Loucy (cell line): ENCODE data around the gene RFT1.

ENCODE experiments used
- H2AFZ ChIP-seq: fragments of 200-600 bp; sonication (generic); 2 replicates; pipeline ENCODE4 v1.6.0; 2016; ENCODE audit warnings: antibody characterized with exemption, mild to moderate bottlenecking, low read length, moderate library complexity
- H3F3A ChIP-seq: fragments of 200-600 bp; 2 replicates; pipeline ENCODE4 v1.6.0; 2016; ENCODE audit warnings: antibody characterized with exemption, low read depth, mild to moderate bottlenecking
- H3K27me3 ChIP-seq: fragments of 200-600 bp; sonication (generic); 2 replicates; pipeline ENCODE4 v1.6.1; 2014; ENCODE audit warnings: low read length, mild to moderate bottlenecking; ENCODE audit not compliant: insufficient read depth, poor library complexity, severe bottlenecking
- H3K36me3 ChIP-seq: fragments of 200-600 bp; sonication (generic); 2 replicates; pipeline ENCODE4 v1.6.1; 2016; ENCODE audit warnings: low read length; ENCODE audit not compliant: insufficient read depth
- H3K4me1 ChIP-seq: fragments of 200-600 bp; sonication (generic); 2 replicates; pipeline ENCODE4 v1.5.1; 2014; ENCODE audit warnings: low read length, mild to moderate bottlenecking; ENCODE audit not compliant: insufficient read depth, poor library complexity, severe bottlenecking
- H3K4me2 ChIP-seq: fragments of 200-600 bp; sonication (generic); 2 replicates; pipeline ENCODE4 v1.6.0; 2014; ENCODE audit warnings: antibody characterized with exemption, low read length, low read depth, mild to moderate bottlenecking; ENCODE audit not compliant: poor library complexity, severe bottlenecking
- H3K4me3 ChIP-seq: fragments of 200-600 bp; sonication (generic); 2 replicates; pipeline ENCODE4 v1.5.1; 2014; ENCODE audit warnings: low read length, mild to moderate bottlenecking, mixed read lengths; ENCODE audit not compliant: poor library complexity, severe bottlenecking
- H3K79me2 ChIP-seq: fragments of 200-600 bp; sonication (generic); 2 replicates; pipeline ENCODE4 v1.6.1; 2014; ENCODE audit warnings: low read length; ENCODE audit not compliant: insufficient read depth
- H3K9ac ChIP-seq: fragments of 200-600 bp; sonication (generic); 2 replicates; pipeline ENCODE4 v1.6.0; 2014; ENCODE audit warnings: mild to moderate bottlenecking, low read depth, low read length, moderate library complexity; ENCODE audit not compliant: poor library complexity, severe bottlenecking
- H3K9me2 ChIP-seq: fragments of 200-600 bp; sonication (generic); replicated peaks from 2 replicates; pipeline ENCODE4 v1.6.1; 2016; ENCODE audit warnings: low read depth, low read length, mixed read lengths
- H3K9me3 ChIP-seq: fragments of 200-600 bp; sonication (generic); 2 replicates; pipeline ENCODE4 v1.6.1; 2014; ENCODE audit warnings: mild to moderate bottlenecking, antibody characterized with exemption, low read length, low read depth; ENCODE audit not compliant: insufficient read depth
- H4K20me1 ChIP-seq: fragments of 200-600 bp; sonication (generic); 2 replicates; pipeline ENCODE4 v1.6.0; 2014; ENCODE audit warnings: antibody characterized with exemption, low read length, mild to moderate bottlenecking; ENCODE audit not compliant: insufficient read depth, poor library complexity, severe bottlenecking
- EZH2phosphoT487 ChIP-seq: fragments of 200-600 bp; IDR thresholded peaks from 2 replicates; pipeline ENCODE4 v1.6.1; 2018; ENCODE audit warnings: antibody characterized with exemption, mild to moderate bottlenecking, moderate library complexity, borderline replicate concordance
- TF ChIP-seq, protein P1 (sequence below): fragments of 200-600 bp; sonication (generic); conservative IDR thresholded peaks from 2 replicates; pipeline ENCODE4 v1.5.1; 2014; ENCODE audit warnings: mild to moderate bottlenecking, antibody characterized with exemption, low read length

The RFT1 gene

DNA sequence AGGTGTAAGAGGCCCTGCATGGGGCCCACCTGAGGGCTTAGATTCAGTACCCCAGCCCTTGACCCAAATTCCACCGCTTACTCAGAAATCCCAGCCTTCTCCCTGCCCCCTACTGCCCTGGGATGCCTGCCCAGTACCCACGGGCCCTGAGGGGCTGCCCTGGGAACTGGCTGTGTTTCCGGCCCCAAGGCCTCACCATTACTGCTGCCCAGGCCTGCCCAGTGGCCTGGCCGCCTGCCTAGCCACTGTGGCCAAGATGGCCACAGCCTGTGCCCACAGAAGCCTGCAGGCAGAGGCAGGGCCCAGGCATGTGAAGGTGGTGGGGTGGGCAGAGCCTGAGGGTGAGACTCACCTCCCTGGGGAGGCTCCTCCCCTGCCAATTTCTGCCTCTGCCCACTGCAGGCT lies 24.6 kb upstream of the RFT1 start:
- no peaks in the 10 kb centered on the region for H3K9me3 ChIP-seq
- TF ChIP-seq, protein P1, sequence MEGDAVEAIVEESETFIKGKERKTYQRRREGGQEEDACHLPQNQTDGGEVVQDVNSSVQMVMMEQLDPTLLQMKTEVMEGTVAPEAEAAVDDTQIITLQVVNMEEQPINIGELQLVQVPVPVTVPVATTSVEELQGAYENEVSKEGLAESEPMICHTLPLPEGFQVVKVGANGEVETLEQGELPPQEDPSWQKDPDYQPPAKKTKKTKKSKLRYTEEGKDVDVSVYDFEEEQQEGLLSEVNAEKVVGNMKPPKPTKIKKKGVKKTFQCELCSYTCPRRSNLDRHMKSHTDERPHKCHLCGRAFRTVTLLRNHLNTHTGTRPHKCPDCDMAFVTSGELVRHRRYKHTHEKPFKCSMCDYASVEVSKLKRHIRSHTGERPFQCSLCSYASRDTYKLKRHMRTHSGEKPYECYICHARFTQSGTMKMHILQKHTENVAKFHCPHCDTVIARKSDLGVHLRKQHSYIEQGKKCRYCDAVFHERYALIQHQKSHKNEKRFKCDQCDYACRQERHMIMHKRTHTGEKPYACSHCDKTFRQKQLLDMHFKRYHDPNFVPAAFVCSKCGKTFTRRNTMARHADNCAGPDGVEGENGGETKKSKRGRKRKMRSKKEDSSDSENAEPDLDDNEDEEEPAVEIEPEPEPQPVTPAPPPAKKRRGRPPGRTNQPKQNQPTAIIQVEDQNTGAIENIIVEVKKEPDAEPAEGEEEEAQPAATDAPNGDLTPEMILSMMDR, result no peak
- no peak for TF ChIP-seq EZH2phosphoT487
- no peaks in the 10 kb centered on the region for H3K9me2 ChIP-seq
- no peaks in the 10 kb centered on the region for H4K20me1 ChIP-seq
- no peak overlapping the region for H3K4me2 ChIP-seq
- H3K4me3 ChIP-seq, result no peak overlapping the region
- H3K79me2 ChIP-seq, result no peaks in the 10 kb centered on the region
- no peaks in the 10 kb centered on the region for H3K4me1 ChIP-seq
- H2AFZ ChIP-seq, result no peak overlapping the region
- no peaks in the 10 kb centered on the region for H3K27me3 ChIP-seq
- H3K36me3 ChIP-seq, result no peaks in the 10 kb centered on the region
- no peak overlapping the region for H3K9ac ChIP-seq
- H3F3A ChIP-seq, result no peaks in the 10 kb centered on the region

DNA sequence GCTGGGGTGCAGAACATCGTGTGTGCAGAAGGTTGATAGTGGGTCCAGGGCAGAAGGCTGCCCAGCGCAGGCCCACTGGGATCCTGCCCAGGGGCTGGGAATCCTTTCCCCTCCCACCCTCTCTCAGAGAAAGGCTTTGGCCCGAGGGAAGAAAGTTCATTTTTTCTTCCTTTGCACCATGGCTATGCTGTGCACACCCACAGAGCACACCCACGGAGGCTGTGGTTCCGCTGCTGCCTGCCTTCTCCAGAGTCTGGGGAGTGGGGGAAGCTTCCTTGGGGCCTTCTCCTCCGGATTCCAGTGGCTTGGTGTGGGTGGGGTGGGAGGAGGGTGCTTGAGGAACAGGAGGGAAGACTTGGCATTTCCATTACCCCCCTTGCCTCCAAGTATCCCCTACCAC lies 23.7 kb upstream of the RFT1 start:
- Histone ChIP-seq H3K4me3 (no peak overlapping the region), H3K4me1 (no peaks in the 10 kb centered on the region), H3K9ac (no peak overlapping the region), H3K4me2 (no peak overlapping the region), H3K36me3 (no peaks in the 10 kb centered on the region), H3K79me2 (no peaks in the 10 kb centered on the region), H3K9me2 (no peaks in the 10 kb centered on the region), H3K9me3 (no peaks in the 10 kb centered on the region), H3K27me3 (no peaks in the 10 kb centered on the region), H3F3A (no peaks in the 10 kb centered on the region), H2AFZ (no peak overlapping the region), H4K20me1 (no peaks in the 10 kb centered on the region)
- TF ChIP-seq, protein P1, result no peak
- TF ChIP-seq EZH2phosphoT487, result no peak

DNA sequence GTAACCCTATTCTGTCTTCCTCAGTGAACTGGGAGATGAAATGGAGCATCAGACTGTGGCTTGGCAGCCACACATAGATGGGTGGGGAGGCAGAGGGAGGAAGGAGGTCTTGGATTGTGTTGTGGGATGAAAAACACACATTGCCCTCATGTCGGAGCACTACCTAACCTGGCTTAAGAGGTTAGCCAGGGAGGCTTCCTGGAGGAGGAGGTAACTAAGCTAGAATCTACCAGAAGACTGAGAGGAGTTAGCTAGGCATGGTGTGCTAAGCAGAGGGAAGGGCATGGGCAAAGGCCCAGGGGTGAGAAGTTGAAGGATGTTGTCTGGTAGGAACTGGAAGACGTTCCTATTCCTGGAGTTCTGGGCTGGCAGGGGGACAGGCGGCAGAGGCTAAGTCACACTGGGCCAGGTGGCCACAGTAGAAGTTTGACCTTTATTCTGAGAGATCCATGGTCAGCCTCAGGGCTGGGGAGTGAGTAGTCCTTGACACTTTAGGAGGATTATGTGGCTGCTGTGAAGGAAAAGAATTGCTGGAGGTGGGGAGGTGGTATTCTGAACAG lies 23.1 kb upstream of the RFT1 start:
- H3K79me2 ChIP-seq, result no peaks in the 10 kb centered on the region
- H3K9me2 ChIP-seq, result no peaks in the 10 kb centered on the region
- H3F3A ChIP-seq, result no peaks in the 10 kb centered on the region
- H3K9me3 ChIP-seq, result no peaks in the 10 kb centered on the region
- no peaks in the 10 kb centered on the region for H3K36me3 ChIP-seq
- no peak overlapping the region for H3K4me3 ChIP-seq
- no peak overlapping the region for H3K9ac ChIP-seq
- no peak for TF ChIP-seq EZH2phosphoT487
- H4K20me1 ChIP-seq, result no peaks in the 10 kb centered on the region
- no peak overlapping the region for H3K4me2 ChIP-seq
- no peak overlapping the region for H2AFZ ChIP-seq
- no peaks in the 10 kb centered on the region for H3K27me3 ChIP-seq
- no peaks in the 10 kb centered on the region for H3K4me1 ChIP-seq
